HG02678 (cell line): Measurements from ENCODE around the gene COX8A.
"Not testable (repeated sequence)": the region's sequence is repeated elsewhere in the genome, so short reads cannot be mapped to it uniquely, and the experiment has no call there.

Source experiments
- ATAC-seq: cut with Tn5 transposase; IDR thresholded peaks from one replicate; pipeline ENCODE4 v1.9.1; 2021; ENCODE audit warnings: mild to moderate bottlenecking, moderate library complexity; ENCODE audit not compliant: unreplicated experiment

The COX8A gene

DNA sequence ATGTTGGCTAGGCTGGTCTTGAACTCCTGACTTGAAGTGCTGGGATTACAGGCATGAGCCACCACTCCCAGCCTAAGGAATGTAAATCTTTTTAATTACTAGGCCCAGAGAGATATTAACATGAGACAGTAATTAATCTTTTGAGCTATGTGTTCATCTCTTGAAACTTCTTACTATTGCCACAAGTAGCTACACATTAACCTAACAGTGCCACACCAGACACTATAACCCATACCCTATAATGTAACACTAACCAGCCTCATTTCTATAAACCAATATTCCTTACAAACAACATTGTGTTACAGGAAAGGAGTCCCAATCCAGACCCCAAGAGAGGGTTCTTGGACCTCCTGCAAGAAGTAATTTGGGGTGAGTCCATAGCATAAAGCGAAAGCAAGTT lies 8.0 kb upstream of the COX8A start:
- no peak for ATAC-seq

DNA sequence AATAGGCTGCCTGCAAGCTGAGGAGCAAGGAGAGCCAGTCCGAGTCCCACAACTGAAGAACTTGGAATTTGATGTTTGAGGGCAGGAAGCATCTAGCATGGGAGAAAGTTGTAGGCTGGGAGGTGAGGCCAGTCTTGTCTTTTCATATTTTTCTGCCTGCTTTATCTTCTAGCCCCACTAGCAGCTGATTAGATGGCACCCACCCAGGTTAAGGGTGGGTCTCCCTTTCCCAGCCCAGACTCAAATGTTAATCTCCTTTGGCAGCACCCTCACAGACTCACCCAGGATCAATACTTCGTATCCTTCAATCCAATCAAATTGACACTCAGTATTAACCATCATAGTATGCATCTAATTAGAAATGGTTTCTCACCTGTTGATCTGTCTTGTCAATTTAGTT lies 5.0 kb upstream of the COX8A start:
- no peak for ATAC-seq

DNA sequence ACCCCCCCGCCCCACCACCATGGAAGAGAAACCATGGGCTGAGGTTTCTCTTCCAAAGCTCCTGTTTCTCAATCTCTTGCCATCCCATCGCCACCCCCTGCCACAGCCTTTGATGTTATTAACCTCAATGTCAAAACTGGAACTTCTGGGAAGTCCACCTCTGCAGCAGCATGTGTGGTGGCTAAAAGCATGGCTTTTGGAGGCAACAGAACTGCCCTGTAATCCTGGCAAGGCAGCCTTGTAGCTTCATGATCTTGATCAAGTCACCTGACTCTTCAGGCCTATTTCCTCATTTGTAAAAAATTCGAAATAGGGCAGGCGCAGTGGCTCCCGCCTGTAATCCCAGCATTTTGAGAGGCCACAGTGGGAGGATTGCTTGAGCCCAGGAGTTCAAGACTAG lies 3.5 kb upstream of the COX8A start:
- ATAC-seq = no peak

DNA sequence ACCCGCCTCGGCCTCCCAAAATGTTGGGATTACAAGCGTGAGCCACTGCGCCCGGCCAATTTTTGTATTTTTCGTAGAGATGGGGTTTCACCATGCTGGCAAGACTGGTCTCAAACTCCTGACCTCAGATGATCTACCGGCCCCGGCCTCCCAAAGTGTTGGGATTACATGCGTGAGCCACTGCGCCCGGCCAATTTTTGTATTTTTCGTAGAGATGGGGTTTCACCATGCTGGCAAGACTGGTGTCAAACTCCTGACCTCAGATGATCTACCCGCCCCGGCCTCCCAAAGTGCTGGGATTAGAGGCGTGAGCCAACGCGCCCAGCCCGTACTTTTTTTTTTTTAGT lies 535 bp upstream of the COX8A start:
- not testable (repeated sequence) for ATAC-seq

DNA sequence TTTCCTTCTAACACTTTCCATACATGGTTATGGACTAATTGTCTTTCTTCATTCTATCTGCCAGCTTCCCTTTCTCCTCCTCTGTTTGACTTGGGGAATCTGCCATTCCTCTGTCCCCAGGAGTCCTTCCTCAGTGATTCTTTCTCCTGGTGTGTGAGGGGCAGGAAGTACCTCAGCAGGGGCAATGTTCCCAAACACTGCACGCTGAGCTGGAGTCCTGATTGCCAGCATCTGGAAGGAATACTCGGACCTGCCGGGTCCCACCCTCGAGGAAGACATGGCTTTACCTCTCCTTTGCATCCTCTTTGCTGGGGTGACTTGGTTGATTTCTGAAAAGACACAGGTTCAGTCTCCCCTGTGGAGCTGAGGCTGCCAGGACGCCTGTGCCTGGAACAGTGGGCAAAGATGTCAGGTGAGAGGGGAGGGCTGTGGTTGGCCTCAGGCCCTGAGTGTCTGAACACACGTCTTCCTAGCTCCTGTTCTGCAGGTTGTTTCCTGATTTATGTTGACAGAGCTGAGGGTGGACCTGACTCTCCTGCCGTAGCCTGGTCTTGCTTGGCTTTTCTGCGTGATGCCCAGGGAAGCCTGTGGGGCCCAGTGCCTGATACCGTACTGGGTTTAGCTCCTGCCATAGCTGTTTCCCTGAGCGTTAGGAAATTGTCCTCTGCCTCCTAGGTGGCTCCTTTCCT lies 4.3 kb downstream of the COX8A start:
- no peak for ATAC-seq

- no peak for ATAC-seq
Observed at GRCh38 chr11:63979426-63979825, 5.0 kb downstream of the COX8A start.

DNA sequence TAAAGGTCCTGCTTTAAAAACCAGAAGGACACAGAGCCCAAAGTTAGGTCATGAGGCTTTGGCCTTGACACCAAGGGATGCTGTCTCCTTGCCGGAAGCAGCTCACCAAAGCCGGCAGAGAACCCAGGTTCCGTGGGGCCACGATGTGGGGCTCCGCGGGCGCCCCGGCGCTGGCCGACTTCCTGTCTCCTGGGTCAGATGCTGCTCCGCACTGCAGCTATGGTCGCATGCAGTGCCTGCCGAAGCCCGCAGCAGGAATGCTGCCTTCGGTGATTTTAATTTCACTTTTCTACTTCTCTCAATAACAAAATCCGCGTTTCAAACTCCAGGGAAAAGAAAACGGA lies 11.4 kb downstream of the COX8A start:
- ATAC-seq = peak; percentile 48

GRCh38 chr11:63986156-63986931 lies 11.9 kb downstream of the COX8A start, which contains the start of gene OTUB1:
Gene OTUB1 (plus strand): TSS chr11:63986438. CDS start chr11:63986457, 19 bp downstream.
- peak; percentile 86 for ATAC-seq

- no peak for ATAC-seq
Observed at GRCh38 chr11:63986932-63987513, 12.6 kb downstream of the COX8A start.

DNA sequence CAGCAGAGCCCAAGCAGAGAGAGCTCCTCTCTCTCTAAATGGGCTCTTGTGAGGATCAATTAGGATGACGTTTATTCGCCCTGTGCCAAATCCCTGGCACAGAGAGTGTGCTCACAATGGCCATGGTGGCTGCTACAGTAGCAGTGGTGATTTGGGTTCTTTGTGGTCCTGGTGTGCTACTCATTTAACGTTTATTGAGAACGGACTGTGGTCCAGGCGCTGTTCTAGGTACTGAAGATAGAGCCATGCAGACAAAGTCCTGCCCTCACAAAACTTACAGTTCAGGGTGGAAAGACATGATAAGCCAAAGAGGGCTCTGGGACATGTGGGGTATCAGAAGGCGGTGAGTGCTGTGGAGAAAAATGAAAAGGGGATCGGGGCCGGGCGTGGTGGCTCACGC lies 17.1 kb downstream of the COX8A start:
- no peak for ATAC-seq

GRCh38 chr11:63993100-63993499 lies 18.7 kb downstream of the COX8A start:
- no peak for ATAC-seq

- ATAC-seq = no peak
Observed at GRCh38 chr11:63993993-63994392, 19.6 kb downstream of the COX8A start.

DNA sequence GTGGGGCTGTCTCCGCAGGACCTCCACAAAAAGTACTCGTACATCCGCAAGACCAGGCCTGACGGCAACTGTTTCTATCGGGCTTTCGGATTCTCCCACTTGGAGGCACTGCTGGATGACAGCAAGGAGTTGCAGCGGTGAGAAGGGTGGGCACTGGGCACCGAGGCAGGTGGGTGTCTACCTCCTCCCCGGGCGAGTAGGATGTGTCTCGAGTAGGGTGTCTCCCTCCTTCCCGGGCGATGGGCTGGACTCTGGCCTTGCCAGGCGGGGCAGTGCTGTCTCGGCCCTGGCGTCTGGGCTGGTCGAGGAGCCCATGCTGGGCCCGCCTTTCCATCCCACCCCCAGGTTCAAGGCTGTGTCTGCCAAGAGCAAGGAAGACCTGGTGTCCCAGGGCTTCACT lies 22.1 kb downstream of the COX8A start:
- no peak for ATAC-seq

DNA sequence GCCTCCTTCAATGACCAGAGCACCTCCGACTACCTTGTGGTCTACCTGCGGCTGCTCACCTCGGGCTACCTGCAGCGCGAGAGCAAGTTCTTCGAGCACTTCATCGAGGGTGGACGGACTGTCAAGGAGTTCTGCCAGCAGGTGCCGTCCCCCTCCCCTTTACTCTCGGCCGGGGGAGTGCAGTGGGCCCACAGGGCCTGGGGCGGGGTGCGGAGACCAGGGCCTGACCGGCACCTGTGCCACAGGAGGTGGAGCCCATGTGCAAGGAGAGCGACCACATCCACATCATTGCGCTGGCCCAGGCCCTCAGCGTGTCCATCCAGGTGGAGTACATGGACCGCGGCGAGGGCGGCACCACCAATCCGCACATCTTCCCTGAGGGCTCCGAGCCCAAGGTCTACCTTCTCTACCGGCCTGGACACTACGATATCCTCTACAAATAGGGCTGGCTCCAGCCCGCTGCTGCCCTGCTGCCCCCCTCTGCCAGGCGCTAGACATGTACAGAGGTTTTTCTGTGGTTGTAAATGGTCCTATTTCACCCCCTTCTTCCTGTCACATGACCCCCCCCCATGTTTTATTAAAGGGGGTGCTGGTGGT lies 22.8 kb downstream of the COX8A start:
- no peak for ATAC-seq

DNA sequence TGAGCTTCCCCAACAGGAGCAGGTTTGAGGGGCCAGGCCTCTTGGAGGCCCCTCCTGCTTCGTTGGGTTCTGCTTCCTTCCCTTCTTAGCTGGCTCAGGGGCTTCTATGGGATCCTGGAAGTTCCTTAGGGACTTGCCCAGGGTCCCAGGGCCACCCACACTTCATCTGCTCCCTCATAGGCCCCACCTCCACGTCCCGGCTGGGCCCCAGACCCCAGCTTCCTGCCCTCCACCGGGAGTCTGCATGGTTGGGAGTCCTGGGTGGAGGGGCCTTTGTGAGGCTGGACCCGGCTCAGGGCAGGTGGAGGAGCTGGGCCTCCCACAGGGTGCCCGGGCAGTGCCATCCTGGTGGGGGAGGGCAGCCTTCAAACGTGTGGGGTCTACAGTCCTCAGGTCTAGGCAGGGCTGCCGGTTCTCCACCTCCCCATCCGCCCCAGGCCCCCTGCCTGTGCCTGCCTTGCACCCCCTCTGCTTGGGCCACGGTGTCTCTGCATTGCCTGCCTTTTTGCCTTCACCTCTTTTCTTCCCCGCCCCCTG lies 23.4 kb downstream of the COX8A start:
- ATAC-seq = no peak

GRCh38 chr11:63998558-63999348 lies 24.3 kb downstream of the COX8A start:
- no peak for ATAC-seq

DNA sequence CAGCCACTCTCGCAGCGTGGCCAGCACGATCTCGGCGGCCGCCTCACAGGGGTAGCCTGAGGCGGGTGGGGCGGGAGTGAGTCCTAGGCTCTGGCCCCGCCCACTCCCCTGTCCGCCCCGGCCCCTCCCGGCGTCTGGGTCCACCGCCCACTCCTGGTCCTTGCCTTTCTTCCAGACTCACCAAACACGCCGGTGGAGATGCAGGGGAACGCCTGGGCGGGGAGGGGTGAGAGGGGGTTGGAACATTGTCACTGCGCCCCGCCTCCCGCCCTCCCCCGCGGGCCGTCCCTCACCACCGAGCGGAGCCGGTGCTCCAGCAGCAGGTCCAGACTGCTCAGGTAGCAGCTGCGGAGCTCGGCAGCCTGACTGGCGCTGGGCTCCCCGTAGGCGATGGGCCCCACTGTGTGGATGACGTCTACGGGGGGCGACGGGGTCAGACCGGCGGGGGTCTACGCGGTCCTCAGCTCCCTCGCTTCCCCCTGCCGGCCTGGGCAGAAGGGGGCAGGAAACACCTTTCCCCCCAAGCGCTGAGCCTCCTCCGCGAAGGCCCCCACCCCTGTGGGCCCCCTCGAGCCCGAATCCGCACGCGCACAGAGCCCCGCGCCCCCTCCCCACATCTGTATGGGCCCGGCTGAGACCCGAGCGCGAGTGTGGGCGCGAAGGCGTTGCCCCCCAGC lies 25.1 kb downstream of the COX8A start:
- ATAC-seq = no peak

DNA sequence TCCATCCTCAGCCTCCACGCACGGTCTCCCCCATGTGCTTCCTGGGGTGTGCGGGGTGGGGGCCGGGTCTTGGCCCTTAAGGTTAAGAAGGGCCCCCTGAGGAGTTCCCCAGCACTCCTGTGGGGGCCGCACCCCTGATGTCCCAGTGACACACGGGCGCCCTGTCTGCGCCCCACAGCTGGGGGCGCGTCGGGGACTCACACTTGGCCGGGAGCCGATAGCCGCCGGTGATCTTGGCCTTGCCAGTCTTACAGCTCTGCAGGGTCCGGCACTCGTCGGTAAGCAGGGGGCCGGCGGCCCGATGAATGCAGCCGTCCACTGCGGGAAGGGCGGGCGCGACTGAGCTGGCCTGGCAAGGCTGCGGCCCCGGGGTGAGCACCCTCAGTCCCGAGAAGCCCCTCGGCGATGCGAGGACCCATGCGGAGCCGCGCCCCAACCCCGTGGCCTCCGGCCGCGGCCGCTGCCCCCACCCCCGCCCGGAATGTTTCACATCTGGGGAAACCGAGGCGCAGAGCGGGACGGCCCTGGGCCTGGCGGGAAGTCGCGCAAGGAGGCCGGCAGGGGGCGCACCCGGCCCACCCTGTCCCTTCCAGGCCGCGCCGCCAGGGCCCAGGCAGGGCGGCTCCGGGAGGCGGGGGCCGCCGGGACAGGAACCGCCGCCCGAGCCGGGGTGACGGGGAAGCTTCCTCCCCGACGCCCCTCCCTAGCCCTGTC lies 25.8 kb downstream of the COX8A start:
- ATAC-seq = no peak

GRCh38 chr11:64000740-64001483 lies 26.5 kb downstream of the COX8A start:
- ATAC-seq = no peak
